ENCODE measurements around the gene PTTG2.

Gene PTTG2

DNA sequence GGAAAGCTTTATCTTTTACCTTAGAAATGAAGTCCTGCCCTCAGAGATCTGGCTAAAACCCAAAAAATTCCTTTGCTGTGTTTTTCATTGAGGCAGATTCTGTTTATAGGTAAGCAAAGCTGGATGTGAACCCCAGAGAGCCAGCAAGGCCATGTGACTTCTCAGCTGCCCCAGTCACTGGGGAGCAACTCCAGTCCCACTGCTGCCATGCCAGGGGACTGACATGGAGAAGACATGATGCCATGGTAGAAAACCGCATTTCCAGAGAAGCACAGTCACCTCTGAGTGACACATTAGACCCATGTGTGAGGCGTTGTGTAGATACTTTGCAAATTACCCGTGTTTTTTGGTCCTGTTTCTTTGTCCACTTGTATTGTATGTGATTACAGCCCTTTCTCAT, 45.4 kb downstream of the PTTG2 start:
- in situ Hi-C loops (cut with HindIII; ENCODE audit: low pct_ligation_motif_present, low sequenced_read_pairs), result no loop called here
- DNase-seq, result no peak
- TF ChIP-seq, protein P1, sequence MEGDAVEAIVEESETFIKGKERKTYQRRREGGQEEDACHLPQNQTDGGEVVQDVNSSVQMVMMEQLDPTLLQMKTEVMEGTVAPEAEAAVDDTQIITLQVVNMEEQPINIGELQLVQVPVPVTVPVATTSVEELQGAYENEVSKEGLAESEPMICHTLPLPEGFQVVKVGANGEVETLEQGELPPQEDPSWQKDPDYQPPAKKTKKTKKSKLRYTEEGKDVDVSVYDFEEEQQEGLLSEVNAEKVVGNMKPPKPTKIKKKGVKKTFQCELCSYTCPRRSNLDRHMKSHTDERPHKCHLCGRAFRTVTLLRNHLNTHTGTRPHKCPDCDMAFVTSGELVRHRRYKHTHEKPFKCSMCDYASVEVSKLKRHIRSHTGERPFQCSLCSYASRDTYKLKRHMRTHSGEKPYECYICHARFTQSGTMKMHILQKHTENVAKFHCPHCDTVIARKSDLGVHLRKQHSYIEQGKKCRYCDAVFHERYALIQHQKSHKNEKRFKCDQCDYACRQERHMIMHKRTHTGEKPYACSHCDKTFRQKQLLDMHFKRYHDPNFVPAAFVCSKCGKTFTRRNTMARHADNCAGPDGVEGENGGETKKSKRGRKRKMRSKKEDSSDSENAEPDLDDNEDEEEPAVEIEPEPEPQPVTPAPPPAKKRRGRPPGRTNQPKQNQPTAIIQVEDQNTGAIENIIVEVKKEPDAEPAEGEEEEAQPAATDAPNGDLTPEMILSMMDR (IDR thresholded peaks at IDR 0.05; ENCODE audit: low read depth, low read length, missing control alignments), result no peak
- no peak overlapping the region for H3K27ac ChIP-seq
- H3K27me3 ChIP-seq (replicated peaks), result no peaks in the 10 kb centered on the region
- H3K36me3 ChIP-seq (replicated peaks), result no peaks in the 10 kb centered on the region
- H3K4me3 ChIP-seq (ENCODE audit: low read depth, low read length), result no peak overlapping the region

DNA sequence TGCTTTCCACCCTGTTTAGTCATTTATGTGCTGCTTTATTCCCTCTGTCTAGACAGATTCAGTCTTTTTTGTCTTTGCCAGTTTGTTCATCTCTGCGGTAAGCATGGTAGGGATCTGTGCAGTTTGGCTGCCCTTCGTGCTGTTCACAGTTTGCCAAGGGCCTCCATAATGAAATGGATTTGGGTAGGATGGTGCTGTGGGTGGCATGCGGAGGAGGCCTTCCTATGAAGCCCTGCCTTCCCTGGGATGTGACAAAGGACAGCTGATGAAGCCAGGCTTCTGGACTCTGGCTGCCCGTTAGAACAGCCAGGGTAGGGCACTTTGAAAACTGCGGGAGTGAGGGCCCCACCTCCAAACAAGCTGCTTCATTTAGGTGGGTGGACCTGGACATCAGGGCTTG, 47.4 kb downstream of the PTTG2 start:
- Histone ChIP-seq H3K27ac (no peak overlapping the region), H3K36me3 (replicated peaks) (no peaks in the 10 kb centered on the region), H3K4me3 (ENCODE audit: low read depth, low read length) (no peak overlapping the region), H3K27me3 (replicated peaks) (no peaks in the 10 kb centered on the region)
- no peak for DNase-seq
- TF ChIP-seq, protein P1 (IDR thresholded peaks at IDR 0.05; ENCODE audit: low read depth, low read length, missing control alignments), result no peak
- in situ Hi-C loops (cut with HindIII; ENCODE audit: low pct_ligation_motif_present, low sequenced_read_pairs), result no loop called here

DNA sequence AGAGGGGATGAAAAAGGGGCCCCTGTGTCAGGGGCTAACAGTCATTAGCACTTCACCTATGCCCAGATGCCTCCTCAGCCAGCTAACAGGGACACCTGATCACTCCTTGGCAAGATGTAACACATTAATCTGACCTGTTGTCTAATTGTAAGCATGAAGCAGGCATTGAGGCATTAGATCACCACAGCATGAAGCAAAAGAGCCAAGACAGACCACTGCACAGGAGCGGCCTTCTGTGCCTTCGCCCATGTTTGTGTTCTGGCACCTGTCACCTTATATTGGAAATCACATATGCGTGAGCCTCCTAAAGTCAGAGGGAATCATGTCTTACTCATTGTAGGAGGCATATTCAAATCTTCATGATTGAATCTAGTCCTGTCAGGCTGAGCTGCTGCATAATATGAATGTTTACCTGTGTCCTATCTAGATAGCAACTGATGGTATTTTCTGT, 48.4 kb downstream of the PTTG2 start:
- Histone ChIP-seq H3K27me3 (replicated peaks) (no peaks in the 10 kb centered on the region), H3K27ac (no peak overlapping the region), H3K4me3 (ENCODE audit: low read depth, low read length) (no peak overlapping the region), H3K36me3 (replicated peaks) (no peaks in the 10 kb centered on the region)
- TF ChIP-seq, protein P1 (IDR thresholded peaks at IDR 0.05; ENCODE audit: low read depth, low read length, missing control alignments), result no peak
- DNase-seq, result no peak
- in situ Hi-C loops (cut with HindIII; ENCODE audit: low pct_ligation_motif_present, low sequenced_read_pairs), result no loop called here

DNA sequence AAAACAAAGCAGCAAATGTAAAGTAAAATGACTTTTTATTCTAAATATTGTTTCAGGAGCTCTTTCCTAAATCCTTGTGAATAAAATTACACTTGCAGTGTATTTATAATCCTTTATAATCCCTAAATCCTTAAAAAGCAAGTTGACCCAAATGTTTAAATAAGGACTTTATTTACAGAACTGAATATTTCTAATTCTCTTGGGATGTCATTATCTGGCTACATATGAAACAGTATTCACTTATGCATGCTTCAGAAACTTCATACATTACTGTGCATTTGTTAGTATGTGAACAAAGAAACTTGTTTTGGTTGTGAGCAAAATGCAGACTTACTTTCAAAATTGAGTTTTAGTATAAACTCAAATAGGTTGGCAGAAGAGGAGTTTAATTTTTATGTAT, 49.2 kb downstream of the PTTG2 start:
- Histone ChIP-seq H3K27me3 (replicated peaks) (no peaks in the 10 kb centered on the region), H3K36me3 (replicated peaks) (no peaks in the 10 kb centered on the region), H3K27ac (no peak overlapping the region), H3K4me3 (ENCODE audit: low read depth, low read length) (no peak overlapping the region)
- DNase-seq, result no peak
- in situ Hi-C loops (cut with HindIII; ENCODE audit: low pct_ligation_motif_present, low sequenced_read_pairs), result no loop called here
- TF ChIP-seq, protein P1 (IDR thresholded peaks at IDR 0.05; ENCODE audit: low read depth, low read length, missing control alignments), result no peak

DNA sequence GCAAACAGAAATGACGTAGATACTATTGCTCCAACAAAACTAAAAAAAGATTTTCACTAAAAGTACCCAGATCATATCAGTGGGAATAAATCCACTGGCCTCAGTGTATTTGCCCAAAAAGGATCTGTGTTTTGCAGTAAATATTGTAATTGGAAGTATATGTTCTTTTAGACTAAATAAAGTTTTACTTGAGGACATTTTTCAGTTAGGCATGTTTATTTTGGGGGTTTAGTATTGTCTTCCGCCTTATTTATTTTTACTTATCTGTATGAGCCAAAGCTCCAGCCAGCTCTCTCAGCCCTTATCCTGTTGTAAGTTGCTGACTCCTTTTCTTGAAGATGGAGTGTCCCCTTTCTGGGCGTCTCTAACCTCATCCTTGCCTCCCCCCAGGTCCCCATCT, 49.8 kb downstream of the PTTG2 start:
- Histone ChIP-seq H3K27ac (no peak overlapping the region), H3K27me3 (replicated peaks) (no peaks in the 10 kb centered on the region), H3K36me3 (replicated peaks) (no peaks in the 10 kb centered on the region), H3K4me3 (ENCODE audit: low read depth, low read length) (no peak overlapping the region)
- in situ Hi-C loops (cut with HindIII; ENCODE audit: low pct_ligation_motif_present, low sequenced_read_pairs), result no loop called here
- DNase-seq, result no peak
- TF ChIP-seq, protein P1 (IDR thresholded peaks at IDR 0.05; ENCODE audit: low read depth, low read length, missing control alignments), result no peak
